Endothelial cell of umbilical vein (primary cell): ENCODE results near the gene CHST11. TPM values are rescaled to one million over a fixed set of nuclear protein-coding genes. Genes with fewer than 3 reads are reported as not detected.

Experiments
- BruUV-seq: library from RNA; stranded (reverse); fragments of 400-500 nt; replicated peaks from 2 replicates; lab custom pipeline; 2021; lab: Mats Ljungman, UMichigan
- CTCF ChIA-PET: fragments of 300-600, 350-600 bp; sonication (Branson Sonifier 250); formaldehyde crosslinking; loops from one replicate; lab custom pipeline; 2021; ENCODE audit warnings: antibody characterized with exemption, inconsistent platforms; lab: Charles Lee
- POLR2A ChIA-PET: fragments of 300-600, 350-600 bp; sonication (Branson Sonifier 250); formaldehyde crosslinking; loops from one replicate; lab custom pipeline; 2021; ENCODE audit warnings: antibody characterized with exemption, inconsistent platforms; lab: Charles Lee
- DNase-seq: peaks from one replicate; pipeline ENCODE4 v3.0.0-alpha.2; 2011; ENCODE audit warnings: low read depth, low spot score
- FAIRE-seq: peaks from 2 replicates; lab custom pipeline; 2011; peaks lifted over from hg19 to GRCh38; lab: Jason Lieb, UNC
- H2AFZ ChIP-seq: 2 replicates; pipeline ENCODE4 v1.6.0; 2012; ENCODE audit warnings: low read depth, low read length, control low read depth, inconsistent platforms
- H3K27ac ChIP-seq: 2 replicates; pipeline ENCODE4 v1.5.1; 2011; ENCODE audit warnings: low read depth, mild to moderate bottlenecking, control low read depth, low read length, moderate library complexity; ENCODE audit not compliant: insufficient read depth
- H3K27me3 ChIP-seq, 2 experiments: 2 replicates each; pipeline versions ENCODE4 v1.6.0 to v1.6.1; 2011; ENCODE audit warnings: low read length in 2 of 2, mixed read lengths in 1 of 2; ENCODE audit not compliant: control insufficient read depth in 2 of 2, insufficient read depth in 2 of 2
- H3K36me3 ChIP-seq, 2 experiments: 2 replicates in 1 of 2; 3 replicates in 1 of 2; pipeline ENCODE4 v1.5.1; 2011; ENCODE audit warnings: low read length in 2 of 2, mild to moderate bottlenecking in 1 of 2, moderate library complexity in 1 of 2; ENCODE audit not compliant: control insufficient read depth in 2 of 2, insufficient read depth in 2 of 2; ENCODE audit errors: extremely low read depth in 1 of 2
- H3K4me1 ChIP-seq: 3 replicates; pipeline ENCODE4 v1.5.1; 2011; ENCODE audit warnings: mild to moderate bottlenecking, low read length; ENCODE audit not compliant: control insufficient read depth, insufficient read depth; ENCODE audit errors: extremely low read depth
- H3K4me2 ChIP-seq: 2 replicates; pipeline ENCODE4 v1.6.1; 2011; ENCODE audit warnings: low read length, control low read depth, mixed read lengths; ENCODE audit not compliant: insufficient read depth
- H3K4me3 ChIP-seq, 3 experiments: fragments of 200-600 bp in 1 of 3; sonication (generic), shearing (Covaris generic) in 1 of 3; replicated peaks in 1 of 3; 2 replicates each; pipeline ENCODE4 v1.5.1; 2011 to 2016; ENCODE audit warnings: control low read depth in 3 of 3, low read length in 3 of 3, mild to moderate bottlenecking in 2 of 3, inconsistent platforms in 1 of 3, low read depth in 1 of 3, moderate library complexity in 1 of 3; ENCODE audit not compliant: insufficient read depth in 1 of 3
- H3K79me2 ChIP-seq: 2 replicates; pipeline ENCODE4 v1.6.0; 2012; ENCODE audit warnings: low read length, inconsistent platforms; ENCODE audit not compliant: control insufficient read depth, insufficient read depth
- H3K9ac ChIP-seq: replicated peaks from 2 replicates; pipeline ENCODE3; 2011; ENCODE audit warnings: low read length, control low read depth; ENCODE audit not compliant: insufficient read depth; ENCODE audit errors: extremely low read depth
- H3K9me1 ChIP-seq: replicated peaks from 3 replicates; pipeline ENCODE4 v1.6.0; 2011; ENCODE audit warnings: mild to moderate bottlenecking, low read length; ENCODE audit not compliant: control insufficient read depth, insufficient read depth; ENCODE audit errors: extremely low read depth
- H3K9me3 ChIP-seq: replicated peaks from 2 replicates; pipeline ENCODE4 v1.5.1; 2012; ENCODE audit warnings: low read length, inconsistent platforms; ENCODE audit not compliant: control insufficient read depth, insufficient read depth
- H4K20me1 ChIP-seq: replicated peaks from 2 replicates; pipeline ENCODE3; 2011; ENCODE audit warnings: mild to moderate bottlenecking, low read length; ENCODE audit not compliant: control insufficient read depth, insufficient read depth; ENCODE audit errors: extremely low read depth
- CTCF ChIP-seq, 2 donors: IDR thresholded peaks; 1 replicate in 1 of 2; 2 replicates in 1 of 2; pipeline ENCODE4 v1.5.1; 2011; ENCODE audit warnings: low read length in 2 of 2, mild to moderate bottlenecking in 2 of 2, moderate library complexity in 2 of 2, control low read depth in 1 of 2, inconsistent platforms in 1 of 2, low read depth in 1 of 2; ENCODE audit not compliant: insufficient read depth in 1 of 2; ENCODE audit errors: extremely low read depth in 1 of 2
- EZH2 ChIP-seq: IDR thresholded peaks from 2 replicates; pipeline ENCODE4 v1.6.1; 2012; ENCODE audit warnings: borderline replicate concordance, low read depth, mild to moderate bottlenecking, moderate library complexity, low read length, inconsistent platforms; ENCODE audit not compliant: severe bottlenecking
- FOS ChIP-seq: IDR thresholded peaks from 2 replicates; pipeline ENCODE4 v1.6.1; 2011; ENCODE audit warnings: mild to moderate bottlenecking, low read length, moderate library complexity, borderline replicate concordance; ENCODE audit not compliant: insufficient read depth
- GATA2 ChIP-seq: IDR thresholded peaks from 2 replicates; pipeline ENCODE4 v1.7.0; 2011; ENCODE audit warnings: low read depth, mild to moderate bottlenecking, moderate library complexity, mixed read lengths, low read length; ENCODE audit not compliant: insufficient read length, insufficient read depth
- JUN ChIP-seq: IDR thresholded peaks from 2 replicates; pipeline ENCODE4 v1.6.1; 2011; ENCODE audit warnings: borderline replicate concordance, low read depth; ENCODE audit not compliant: insufficient read length, insufficient read depth
- MAX ChIP-seq: IDR thresholded peaks from 2 replicates; pipeline ENCODE4 v1.6.1; 2011; ENCODE audit not compliant: insufficient read depth, insufficient read length
- MYC ChIP-seq: IDR thresholded peaks from one replicate; pipeline ENCODE4 v1.6.1; 2011; ENCODE audit warnings: mild to moderate bottlenecking, low read depth, low read length
- POLR2A ChIP-seq: IDR thresholded peaks from 2 replicates; pipeline ENCODE4 v1.6.1; 2012; ENCODE audit warnings: low read depth, mild to moderate bottlenecking, control low read depth, low read length
- POLR2AphosphoS5 ChIP-seq: IDR thresholded peaks from 2 replicates; pipeline ENCODE4 v1.6.1; 2012; ENCODE audit warnings: low read depth, mild to moderate bottlenecking, control low read depth, low read length, moderate library complexity; ENCODE audit not compliant: insufficient read depth
- dilution Hi-C: fragments of 300-500 bp; cut with MboI; formaldehyde crosslinking; loops from one replicate; pipeline ENCODE4 v1.15.0; 2019; ENCODE audit warnings: low sequenced_read_pairs; ENCODE audit not compliant: extremely low pct_ligation_motif_present
- intact Hi-C: fragments of 100-400 bp; cut with micrococcal nuclease; formaldehyde crosslinking; loops from one replicate; pipeline ENCODE4 v1.10.0; 2022
- polyA plus RNA-seq, 4 experiments: library from polyadenylated mRNA; depleted of rRNA in 3 of 4; stranded (reverse) in 3 of 4; unstranded in 1 of 4; fragments of >200 nt; gene quantifications; 2 replicates each; pipeline versions ENCODE4 v1.2.1 to v1.2.3, GENCODE V29; 2011 to 2012; ENCODE audit warnings: missing spikeins in 1 of 4
- total RNA-seq: library from RNA; stranded (reverse); gene quantifications from 2 replicates; pipeline ENCODE4 v1.2.3, GENCODE V29; 2021

CHST11 gene
- total and polyA plus RNA-seq, 2 donors (not counting 3 experiments of a cell fraction or from before 2014, with no cell fraction given): 19.7 to 20.9 TPM

- FAIRE-seq: no peak
- dilution Hi-C loops: no loop called here
- POLR2A ChIA-PET: no interaction called here
Measured at GRCh38 chr12:104520242-104520900, 63.6 kb downstream of the CHST11 start.

More at GRCh38 chr12:104520242-104520900, 63.6 kb downstream of the CHST11 start:
- Histone ChIP-seq H3K36me3 (no peaks in the 10 kb centered on the region), H3K27ac (no peak overlapping the region), H4K20me1 (no peaks in the 10 kb centered on the region), H3K9ac (no peak overlapping the region), H3K9me1 (no peaks in the 10 kb centered on the region), H3K4me2 (no peak overlapping the region), H3K27me3 (no peaks in the 10 kb centered on the region), H3K9me3 (no peaks in the 10 kb centered on the region), H3K4me1 (peaks cover 18% of the 10 kb centered on the region), H3K79me2 (peaks cover 27% of the 10 kb centered on the region), H2AFZ (no peak overlapping the region), H3K4me3 (no peak overlapping the region)
- TF ChIP-seq MAX (no peak), EZH2 (no peak), FOS (no peak), MYC (no peak), POLR2A (no peak), GATA2 (no peak), JUN (no peak), CTCF (IDR thresholded peaks at IDR 0.05; ENCODE audit: extremely low read depth in 1 of 2, insufficient read depth in 1 of 2, low read depth in 1 of 2, low read length in 2 of 2) (no peak), POLR2AphosphoS5 (no peak)
- CTCF ChIA-PET: interaction anchor here (1.2 to 2.2 kb wide), 3 partner anchors 15 to 139 kb away, joined by 3 to 6 read pairs (median 4); no protein-coding TSS in a partner anchor
- no peak for DNase-seq
- intact Hi-C loops: no loop called here
- no TSS peak for BruUV-seq
